Urothelium cell line (cell line): ENCODE results near the gene OPHN1.
A peak's percentile ranks its signal among the peaks of the same experiment; 100 is the strongest.

Experiments
- DNase-seq: peaks from one replicate; pipeline ENCODE4 v3.0.0; 2011; ENCODE audit warnings: low spot score, mixed read lengths
- FAIRE-seq: peaks from 2 replicates; lab custom pipeline; 2011; peaks lifted over from hg19 to GRCh38; lab: Jason Lieb, UNC

The OPHN1 gene

GRCh38 chrX:68183612-68184214 is 249.6 kb downstream of the OPHN1 start:
- FAIRE-seq: no peak
- DNase-seq: peak; percentile 9

GRCh38 chrX:68180579-68180978 is 252.7 kb downstream of the OPHN1 start:
- no peak for FAIRE-seq
- DNase-seq: no peak

GRCh38 chrX:68179355-68179754 is 253.9 kb downstream of the OPHN1 start:
- DNase-seq (no peak), FAIRE-seq (no peak)

- FAIRE-seq: no peak
- no peak for DNase-seq
Measured at GRCh38 chrX:68177542-68177941, 255.8 kb downstream of the OPHN1 start.

GRCh38 chrX:68175562-68175961 is 257.7 kb downstream of the OPHN1 start:
- FAIRE-seq (no peak), DNase-seq (no peak)

- DNase-seq: no peak
- FAIRE-seq: no peak
Measured at GRCh38 chrX:68163441-68163840, 269.9 kb downstream of the OPHN1 start.

- no peak for FAIRE-seq
Measured at GRCh38 chrX:68147848-68148247, 285.4 kb downstream of the OPHN1 start.

GRCh38 chrX:68146054-68146453 is 287.2 kb downstream of the OPHN1 start:
- peak; percentile 9 for DNase-seq
- no peak for FAIRE-seq

More at GRCh38 chrX:68147848-68148247, 285.4 kb downstream of the OPHN1 start:
- no peak for DNase-seq

GRCh38 chrX:68139791-68140190 is 293.5 kb downstream of the OPHN1 start:
- no peak for DNase-seq
- no peak for FAIRE-seq

- no peak for DNase-seq
- no peak for FAIRE-seq
Measured at GRCh38 chrX:68133181-68133580, 300.1 kb downstream of the OPHN1 start.

- DNase-seq: no peak
- no peak for FAIRE-seq
Measured at GRCh38 chrX:68132749-68133148, 300.5 kb downstream of the OPHN1 start.

- FAIRE-seq: no peak
Measured at GRCh38 chrX:68121835-68122234, 311.5 kb downstream of the OPHN1 start.

GRCh38 chrX:68121371-68121770 is 311.9 kb downstream of the OPHN1 start:
- no peak for FAIRE-seq
- DNase-seq: no peak

More at GRCh38 chrX:68121835-68122234, 311.5 kb downstream of the OPHN1 start:
- DNase-seq: no peak

- FAIRE-seq (no peak), DNase-seq (no peak)
Measured at GRCh38 chrX:68115371-68115770, 317.9 kb downstream of the OPHN1 start.

- no peak for FAIRE-seq
Measured at GRCh38 chrX:68114573-68115129, 318.6 kb downstream of the OPHN1 start.

GRCh38 chrX:68113837-68114572 is 319.3 kb downstream of the OPHN1 start:
- no peak for DNase-seq
- no peak for FAIRE-seq

More at GRCh38 chrX:68114573-68115129, 318.6 kb downstream of the OPHN1 start:
- peak; percentile 20 for DNase-seq

- DNase-seq (peak; percentile 32), FAIRE-seq (no peak)
Measured at GRCh38 chrX:68112321-68112720, 321.0 kb downstream of the OPHN1 start.

- DNase-seq (no peak), FAIRE-seq (no peak)
Measured at GRCh38 chrX:68109162-68109561, 324.1 kb downstream of the OPHN1 start.

GRCh38 chrX:68098431-68098830 is 334.9 kb downstream of the OPHN1 start:
- FAIRE-seq (no peak), DNase-seq (no peak)

- DNase-seq: no peak
Measured at GRCh38 chrX:68090266-68090665, 343.0 kb downstream of the OPHN1 start.

GRCh38 chrX:68087526-68087925 is 345.8 kb downstream of the OPHN1 start:
- FAIRE-seq (no peak), DNase-seq (no peak)

More at GRCh38 chrX:68090266-68090665, 343.0 kb downstream of the OPHN1 start:
- FAIRE-seq: no peak

- DNase-seq (no peak), FAIRE-seq (no peak)
Measured at GRCh38 chrX:68086709-68087108, 346.6 kb downstream of the OPHN1 start.
